Skeletal muscle satellite cell (primary cell): Measurements from ENCODE around the gene XYLT1.

Experiments
- H3K27me3 ChIP-seq: 2 replicates; pipeline ENCODE4 v1.7.0; 2013; ENCODE audit warnings: low read length; ENCODE audit not compliant: control insufficient read depth, insufficient read depth
- H3K36me3 ChIP-seq: 2 replicates; pipeline ENCODE4 v1.7.0; 2013; ENCODE audit warnings: mild to moderate bottlenecking, control low read depth, low read length; ENCODE audit not compliant: insufficient read depth
- H3K4me1 ChIP-seq: 2 replicates; pipeline ENCODE4 v1.7.0; 2013; ENCODE audit warnings: low read length; ENCODE audit not compliant: control insufficient read depth, insufficient read depth
- H3K4me2 ChIP-seq: 2 replicates; pipeline ENCODE4 v1.7.0; 2013; ENCODE audit warnings: mild to moderate bottlenecking, low read length
- H3K4me3 ChIP-seq: 2 replicates; pipeline ENCODE4 v1.7.0; 2013; ENCODE audit warnings: low read length
- H3K9ac ChIP-seq: 2 replicates; pipeline ENCODE4 v1.7.0; 2013; ENCODE audit warnings: mild to moderate bottlenecking, low read depth, low read length, moderate library complexity
- H3K9me3 ChIP-seq: replicated peaks from 2 replicates; pipeline ENCODE4 v1.7.0; 2013; ENCODE audit warnings: mild to moderate bottlenecking, control low read depth, low read length

The XYLT1 gene

DNA sequence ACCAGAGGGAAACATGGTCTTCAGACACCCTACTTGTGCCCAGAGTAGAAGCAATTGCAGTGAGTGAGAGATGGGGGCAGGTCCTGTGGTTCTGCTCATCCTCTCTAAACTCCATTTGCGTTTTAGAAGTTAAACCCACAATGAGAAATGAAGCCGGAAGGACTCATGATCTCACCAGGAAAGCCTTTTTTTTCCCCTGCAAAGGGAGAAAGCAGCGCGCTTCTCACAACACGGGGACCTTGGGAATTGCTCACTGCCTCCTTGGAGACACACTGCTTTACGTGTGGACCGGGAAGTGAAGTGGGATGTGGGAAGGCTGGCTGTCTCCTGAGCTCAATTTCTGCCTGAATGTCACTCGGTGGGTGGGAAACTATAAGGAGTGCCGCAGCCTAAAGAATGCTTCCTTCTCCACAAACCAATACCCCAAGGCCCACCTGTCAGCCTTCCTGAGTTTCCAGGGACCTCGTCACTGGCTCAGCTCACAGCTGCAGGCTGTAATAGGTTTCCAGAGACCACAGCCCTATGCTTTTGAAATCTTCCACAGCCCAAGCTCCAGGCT, 365.4 kb downstream of the XYLT1 start:
- no peaks in the 10 kb centered on the region for H3K4me1 ChIP-seq
- H3K4me2 ChIP-seq, result no peak overlapping the region
- no peaks in the 10 kb centered on the region for H3K9me3 ChIP-seq
- H3K9ac ChIP-seq, result no peak overlapping the region
- no peak overlapping the region for H3K4me3 ChIP-seq
- no peaks in the 10 kb centered on the region for H3K27me3 ChIP-seq
- peaks cover 9% of the 10 kb centered on the region for H3K36me3 ChIP-seq

- no peaks in the 10 kb centered on the region for H3K9me3 ChIP-seq
- no peak overlapping the region for H3K9ac ChIP-seq
These were observed 366.1 kb downstream of the XYLT1 start for GRCh38 chr16:17104654-17105053.

GRCh38 chr16:17103216-17103615, 367.5 kb downstream of the XYLT1 start:
- Histone ChIP-seq H3K4me2 (no peak overlapping the region), H3K9me3 (no peaks in the 10 kb centered on the region), H3K27me3 (no peaks in the 10 kb centered on the region), H3K4me1 (no peaks in the 10 kb centered on the region), H3K4me3 (no peak overlapping the region), H3K9ac (no peak overlapping the region), H3K36me3 (peaks cover 6% of the 10 kb centered on the region)

More at GRCh38 chr16:17104654-17105053, 366.1 kb downstream of the XYLT1 start:
- Histone ChIP-seq H3K4me2 (no peak overlapping the region), H3K4me3 (no peak overlapping the region), H3K4me1 (no peaks in the 10 kb centered on the region), H3K36me3 (peaks cover 7% of the 10 kb centered on the region), H3K27me3 (no peaks in the 10 kb centered on the region)

DNA sequence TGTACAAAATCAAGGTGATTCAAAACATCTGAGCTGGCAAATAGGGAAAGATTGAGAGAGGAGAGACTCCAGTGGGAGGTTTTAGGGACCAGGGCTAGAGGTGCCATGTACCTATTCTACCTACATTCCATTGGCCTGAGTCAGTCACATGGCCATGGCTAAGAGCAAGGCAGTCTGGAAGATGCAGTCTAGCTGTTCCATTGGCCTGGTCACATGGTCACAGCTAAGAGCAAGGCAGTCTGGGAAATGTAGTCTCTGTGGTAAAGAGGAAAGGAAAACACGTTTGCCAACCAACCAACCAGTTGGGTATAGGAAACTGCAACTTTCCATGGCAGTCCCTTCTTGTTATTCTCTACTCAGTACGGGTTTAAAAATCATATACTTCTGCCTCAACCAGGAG, 369.1 kb downstream of the XYLT1 start:
- Histone ChIP-seq H3K4me1 (no peaks in the 10 kb centered on the region), H3K4me3 (no peak overlapping the region), H3K27me3 (no peaks in the 10 kb centered on the region), H3K9ac (no peak overlapping the region), H3K36me3 (no peaks in the 10 kb centered on the region), H3K4me2 (no peak overlapping the region), H3K9me3 (no peaks in the 10 kb centered on the region)

GRCh38 chr16:17098685-17099084, 372.1 kb downstream of the XYLT1 start:
- Histone ChIP-seq H3K27me3 (no peaks in the 10 kb centered on the region), H3K9ac (no peak overlapping the region), H3K4me1 (no peaks in the 10 kb centered on the region), H3K9me3 (no peaks in the 10 kb centered on the region), H3K4me3 (no peak overlapping the region), H3K4me2 (no peak overlapping the region), H3K36me3 (no peaks in the 10 kb centered on the region)

DNA sequence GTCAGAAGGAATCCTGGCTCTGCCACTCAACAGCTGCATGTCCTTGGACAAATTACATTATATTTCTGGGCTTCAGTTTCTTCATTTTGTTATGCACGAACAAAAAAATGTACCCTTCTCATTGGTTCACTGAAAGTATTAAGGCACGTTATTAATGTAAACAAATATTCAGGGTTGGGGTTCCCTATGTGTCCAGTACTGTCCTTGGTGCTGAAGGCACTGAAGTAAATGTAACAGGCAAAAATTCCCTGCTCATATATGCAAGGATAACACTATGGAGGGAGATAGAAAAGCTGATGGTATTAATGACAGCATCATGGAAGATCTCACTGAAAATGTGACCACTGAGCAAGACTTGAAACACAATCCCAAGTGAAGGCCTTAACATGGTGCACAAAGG, 386.6 kb downstream of the XYLT1 start:
- no peak overlapping the region for H3K9ac ChIP-seq
- H3K4me1 ChIP-seq, result no peaks in the 10 kb centered on the region
- no peak overlapping the region for H3K4me3 ChIP-seq
- H3K4me2 ChIP-seq, result no peak overlapping the region
- H3K27me3 ChIP-seq, result no peaks in the 10 kb centered on the region
- H3K9me3 ChIP-seq, result no peaks in the 10 kb centered on the region
- no peaks in the 10 kb centered on the region for H3K36me3 ChIP-seq

GRCh38 chr16:17083628-17084027, 387.1 kb downstream of the XYLT1 start:
- H3K4me1 ChIP-seq, result no peaks in the 10 kb centered on the region
- H3K36me3 ChIP-seq, result no peaks in the 10 kb centered on the region
- H3K9ac ChIP-seq, result no peak overlapping the region
- H3K4me3 ChIP-seq, result no peak overlapping the region
- H3K4me2 ChIP-seq, result no peak overlapping the region
- H3K9me3 ChIP-seq, result no peaks in the 10 kb centered on the region
- no peaks in the 10 kb centered on the region for H3K27me3 ChIP-seq

DNA sequence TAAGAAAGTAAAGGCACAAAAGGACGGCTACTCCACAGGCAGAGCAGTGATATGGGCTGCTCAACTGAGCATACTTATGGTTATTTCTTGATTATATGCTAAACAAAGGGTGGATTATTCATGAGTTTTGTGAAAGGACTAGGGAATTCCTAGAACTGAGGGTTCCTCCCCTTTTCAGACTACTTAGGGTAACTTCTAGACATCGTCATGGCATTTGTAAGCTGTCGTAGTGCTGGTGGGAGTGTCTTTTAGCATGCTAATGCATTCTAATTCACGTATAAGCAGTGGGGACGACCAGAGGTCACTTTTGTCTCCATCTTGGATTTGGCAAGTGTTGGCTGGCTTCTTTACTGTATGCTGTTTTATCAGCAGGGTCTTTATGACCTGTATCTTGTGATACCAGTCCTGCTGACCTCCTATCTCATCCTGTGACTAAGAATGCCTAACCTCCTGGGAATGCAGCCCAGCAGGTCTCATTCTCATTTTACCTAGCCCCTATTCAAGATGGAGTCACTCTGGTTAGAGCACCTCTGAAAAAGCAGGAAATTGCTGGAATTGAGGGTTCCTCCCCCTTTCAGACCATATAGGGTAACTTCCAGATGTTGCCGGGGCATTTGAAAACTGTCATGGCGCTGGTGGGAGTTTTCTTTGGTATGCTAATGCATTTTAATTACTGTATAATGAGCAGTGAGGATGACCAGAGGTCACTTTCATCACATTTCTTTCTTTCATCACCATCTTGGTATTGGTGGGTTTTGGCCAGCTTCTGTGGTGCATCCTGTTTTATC, 388.5 kb downstream of the XYLT1 start:
- Histone ChIP-seq H3K36me3 (no peaks in the 10 kb centered on the region), H3K9me3 (no peaks in the 10 kb centered on the region), H3K27me3 (no peaks in the 10 kb centered on the region), H3K4me1 (no peaks in the 10 kb centered on the region), H3K4me2 (no peak overlapping the region), H3K4me3 (no peak overlapping the region), H3K9ac (no peak overlapping the region)

GRCh38 chr16:17080105-17080504, 390.7 kb downstream of the XYLT1 start:
- Histone ChIP-seq H3K27me3 (no peaks in the 10 kb centered on the region), H3K4me3 (no peak overlapping the region), H3K4me1 (no peaks in the 10 kb centered on the region), H3K4me2 (no peak overlapping the region), H3K9me3 (no peaks in the 10 kb centered on the region), H3K9ac (no peak overlapping the region), H3K36me3 (no peaks in the 10 kb centered on the region)

GRCh38 chr16:17078931-17079631, 391.7 kb downstream of the XYLT1 start:
- no peaks in the 10 kb centered on the region for H3K36me3 ChIP-seq
- H3K27me3 ChIP-seq, result no peaks in the 10 kb centered on the region
- no peaks in the 10 kb centered on the region for H3K9me3 ChIP-seq
- H3K4me3 ChIP-seq, result no peak overlapping the region
- no peaks in the 10 kb centered on the region for H3K4me1 ChIP-seq
- H3K9ac ChIP-seq, result no peak overlapping the region
- no peak overlapping the region for H3K4me2 ChIP-seq

DNA sequence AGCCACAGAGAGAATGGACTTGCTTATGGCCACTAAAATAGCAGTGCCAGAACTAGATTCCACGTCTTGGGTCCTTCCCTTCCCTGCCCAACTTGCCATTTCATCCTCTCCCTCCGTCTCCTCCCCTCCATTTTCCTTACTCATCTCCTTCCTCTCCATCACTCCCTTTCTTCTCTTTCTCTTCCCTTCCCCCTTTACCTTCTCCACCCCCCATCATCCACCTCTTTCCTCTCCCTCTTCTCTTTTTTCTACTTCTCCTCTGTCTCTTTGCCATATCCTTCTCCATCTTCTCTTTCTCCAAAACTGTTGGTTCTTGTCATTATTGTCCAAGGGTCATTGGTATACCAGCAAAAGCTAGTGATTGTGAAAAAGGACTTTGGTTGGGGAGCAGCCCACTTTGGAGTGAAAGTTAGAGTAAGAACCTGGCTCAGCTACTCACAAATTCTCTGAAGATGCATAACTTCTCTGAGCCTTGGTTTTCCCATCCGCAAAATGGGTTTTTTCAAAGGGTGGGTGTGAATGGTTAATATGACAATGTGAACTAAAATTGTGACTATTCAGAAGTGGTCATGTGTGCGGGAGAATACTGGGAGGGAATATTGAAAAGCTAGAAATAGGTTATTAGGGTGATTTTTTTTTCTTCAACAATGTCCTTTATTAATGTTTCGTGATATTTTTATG, 393.8 kb downstream of the XYLT1 start:
- Histone ChIP-seq H3K4me3 (no peak overlapping the region), H3K27me3 (no peaks in the 10 kb centered on the region), H3K9me3 (no peaks in the 10 kb centered on the region), H3K4me1 (no peaks in the 10 kb centered on the region), H3K4me2 (no peak overlapping the region), H3K36me3 (no peaks in the 10 kb centered on the region), H3K9ac (no peak overlapping the region)
